GM18505 (cell line): ENCODE measurements around the gene MAN1A1.
A peak's percentile ranks its signal among the peaks of the same experiment; 100 is the strongest.

Experiments
- ATAC-seq: cut with Tn5 transposase; IDR thresholded peaks from one replicate; pipeline ENCODE4 v1.9.1; 2021; ENCODE audit not compliant: unreplicated experiment
- POLR2A ChIP-seq: IDR thresholded peaks from 4 replicates; pipeline ENCODE4 v1.6.1; 2011; ENCODE audit warnings: borderline replicate concordance; ENCODE audit not compliant: insufficient read depth, insufficient read length; ENCODE audit errors: extremely low read depth

The MAN1A1 gene

GRCh38 chr6:119227377-119227776 is 122.2 kb downstream of the MAN1A1 start:
- no peak for TF ChIP-seq POLR2A
- no peak for ATAC-seq

DNA sequence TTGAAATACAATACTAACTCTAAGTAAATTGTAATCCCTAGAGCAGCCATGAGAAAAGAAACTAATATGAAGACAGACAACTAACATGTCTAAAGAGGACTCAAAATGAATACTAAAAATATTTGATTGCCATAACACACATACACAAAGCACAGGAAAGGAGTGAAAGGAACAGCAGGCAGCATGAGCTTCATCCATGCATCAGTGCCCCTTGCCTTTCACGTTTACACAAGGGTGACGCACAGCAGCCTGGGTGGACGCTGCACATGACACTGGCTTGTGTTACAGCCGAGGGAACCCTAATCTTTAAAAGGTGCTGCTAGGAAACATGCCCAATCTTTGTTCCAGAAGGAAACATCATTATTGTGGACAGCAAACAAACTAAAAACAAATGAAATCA is 123.5 kb downstream of the MAN1A1 start:
- ATAC-seq, result no peak
- TF ChIP-seq POLR2A, result no peak

- no peak for ATAC-seq
- TF ChIP-seq POLR2A, result no peak
Observed at GRCh38 chr6:119224095-119224701, 125.4 kb downstream of the MAN1A1 start.

GRCh38 chr6:119220452-119220851 is 129.1 kb downstream of the MAN1A1 start:
- no peak for TF ChIP-seq POLR2A
- no peak for ATAC-seq

DNA sequence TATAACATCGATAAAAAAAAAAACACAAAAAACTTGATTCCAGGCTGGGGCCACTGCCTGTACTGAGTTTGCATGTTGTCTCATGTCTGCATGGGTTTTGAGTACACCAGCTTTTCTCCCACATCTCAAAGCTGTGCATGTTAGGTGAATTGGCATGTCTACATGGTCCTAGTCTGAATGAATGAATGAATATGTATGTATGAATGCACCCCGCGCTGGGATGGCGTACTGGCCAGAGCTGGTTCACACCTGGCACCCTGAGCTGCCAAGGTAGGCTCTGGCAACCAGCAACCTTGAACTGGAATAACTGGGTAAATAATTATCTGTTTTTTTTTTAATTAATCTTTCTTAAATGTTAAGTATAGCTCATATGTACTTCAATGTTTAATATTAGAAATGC is 131.0 kb downstream of the MAN1A1 start:
- no peak for ATAC-seq
- TF ChIP-seq POLR2A, result no peak

DNA sequence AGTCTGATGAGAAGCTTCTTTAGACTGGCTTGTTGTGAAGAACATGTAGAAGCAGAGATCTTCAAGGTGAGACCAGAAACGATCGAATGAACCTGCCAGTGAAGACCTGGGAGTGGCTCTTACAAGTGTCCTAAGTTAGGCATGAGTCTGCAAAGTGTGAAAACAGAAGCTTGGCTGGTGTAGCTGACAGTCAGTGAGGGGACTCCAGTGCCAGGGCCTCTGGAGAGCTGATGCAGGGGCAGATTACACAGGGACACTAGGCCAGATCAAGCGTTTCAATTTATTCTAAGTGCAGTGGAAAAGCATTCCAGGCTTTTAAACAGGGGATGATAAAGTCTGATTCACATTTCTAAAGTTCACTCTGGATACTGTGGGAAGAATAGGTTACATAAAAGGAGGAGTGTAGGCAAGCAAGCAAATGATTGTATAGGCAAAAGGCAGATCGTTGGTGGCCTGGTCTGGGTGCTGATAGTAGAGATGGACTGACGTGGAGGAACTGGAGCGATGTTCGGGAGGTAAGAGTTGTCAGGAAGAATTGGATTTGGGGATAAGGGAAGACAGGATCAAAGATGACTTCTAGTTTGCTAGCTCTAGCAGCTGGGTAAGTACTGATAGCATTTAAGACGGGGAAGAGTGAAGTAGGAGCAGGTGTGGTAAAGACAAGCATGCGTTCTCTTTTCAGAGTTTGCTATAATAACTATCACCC is 133.5 kb downstream of the MAN1A1 start:
- TF ChIP-seq POLR2A, result no peak
- no peak for ATAC-seq

- ATAC-seq, result no peak
- no peak for TF ChIP-seq POLR2A
Observed at GRCh38 chr6:119215309-119215708, 134.3 kb downstream of the MAN1A1 start.

DNA sequence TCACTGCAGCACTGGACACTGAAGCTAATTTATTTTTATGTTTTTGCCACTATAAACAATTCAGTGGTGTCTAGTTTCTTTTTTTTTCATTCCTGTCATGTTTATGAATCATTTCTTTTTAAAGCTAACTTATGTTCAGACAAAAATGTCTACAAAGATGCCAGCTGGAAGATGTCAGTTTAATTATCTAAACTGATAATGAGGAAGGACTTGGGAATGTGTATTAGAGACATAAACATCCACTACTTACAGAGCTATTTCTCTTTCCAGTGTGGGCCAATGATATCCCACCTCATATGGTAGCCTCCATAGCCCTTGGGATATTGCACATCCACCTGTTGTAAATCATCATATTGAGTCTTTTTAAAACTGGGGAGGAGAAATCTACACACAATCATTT is 139.0 kb downstream of the MAN1A1 start:
- no peak for TF ChIP-seq POLR2A
- no peak for ATAC-seq

DNA sequence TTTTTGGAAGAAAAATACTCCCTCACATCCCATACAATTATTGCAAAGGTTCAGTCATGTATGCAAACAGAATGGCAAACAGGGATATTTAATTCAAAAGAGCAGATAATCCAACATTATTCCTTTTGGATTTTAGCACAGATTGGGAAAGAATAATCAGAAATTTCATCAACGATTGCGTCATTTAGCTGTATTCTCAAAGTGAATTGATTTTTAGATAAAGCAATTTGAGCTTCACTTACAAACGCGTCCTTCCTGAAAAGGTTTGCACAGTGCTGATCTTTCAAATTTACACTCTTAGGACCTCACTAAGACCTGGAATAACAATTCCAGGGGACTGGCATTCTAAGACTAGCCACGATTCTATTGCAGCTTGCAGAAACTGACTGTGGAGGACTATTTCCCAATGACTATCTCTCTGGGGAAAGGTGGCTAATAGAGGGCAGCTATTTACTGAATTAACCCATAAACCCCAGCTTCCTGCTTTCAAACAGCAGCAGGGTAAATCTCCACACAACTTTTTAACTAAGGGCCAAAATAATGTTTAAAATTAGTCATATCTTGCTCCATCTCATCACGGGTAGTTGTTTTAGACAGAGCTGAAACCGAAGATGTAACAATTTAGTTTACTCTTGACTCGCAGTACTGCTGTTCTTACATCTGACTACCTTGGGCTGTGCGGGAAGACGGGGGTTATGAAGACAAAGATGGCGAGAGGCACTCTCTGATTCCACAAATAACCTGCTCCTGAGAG is 139.9 kb downstream of the MAN1A1 start:
- no peak for TF ChIP-seq POLR2A
- no peak for ATAC-seq

- no peak for TF ChIP-seq POLR2A
Observed at GRCh38 chr6:119207971-119208725, 141.4 kb downstream of the MAN1A1 start.

DNA sequence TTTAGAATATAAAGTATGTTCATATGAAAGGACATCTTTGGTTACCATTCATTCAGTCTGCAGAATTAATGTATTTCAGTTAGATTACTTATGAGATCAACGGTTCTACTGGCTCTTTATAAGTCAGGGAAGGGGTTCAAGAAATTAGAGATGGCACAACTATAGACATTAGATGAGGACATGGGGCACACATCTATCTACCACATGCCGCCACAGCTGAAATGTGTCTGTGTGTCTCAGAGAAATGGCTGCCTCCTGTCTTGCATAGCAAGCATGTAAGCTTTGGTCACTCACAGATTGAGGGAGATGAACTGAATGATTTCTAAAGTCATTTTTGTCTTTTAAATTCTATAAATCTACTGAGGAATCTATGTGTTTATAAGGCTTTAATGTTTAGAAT is 142.2 kb downstream of the MAN1A1 start:
- ATAC-seq, result no peak
- no peak for TF ChIP-seq POLR2A

More at GRCh38 chr6:119207971-119208725, 141.4 kb downstream of the MAN1A1 start:
- ATAC-seq, result no peak

- no peak for TF ChIP-seq POLR2A
- ATAC-seq, result peak; percentile 98
Observed at GRCh38 chr6:119205911-119206618, 143.5 kb downstream of the MAN1A1 start.

- TF ChIP-seq POLR2A, result no peak
- ATAC-seq, result no peak
Observed at GRCh38 chr6:119204719-119205118, 144.8 kb downstream of the MAN1A1 start.
